Epithelial cell of proximal tubule (primary cell): ENCODE results near the gene ZNRF2. TPM values are rescaled to one million over a fixed set of nuclear protein-coding genes. Genes with fewer than 3 reads are reported as not detected.

ENCODE experiments used
- DNase-seq: peaks from one replicate; pipeline ENCODE4 v3.0.0-alpha.2; 2011; ENCODE audit warnings: low read depth
- H3K4me3 ChIP-seq: 2 replicates; pipeline ENCODE4 v1.5.1; 2011; ENCODE audit warnings: low read depth, mild to moderate bottlenecking, low read length
- CTCF ChIP-seq: conservative IDR thresholded peaks from 2 replicates; pipeline ENCODE4 v1.5.1; 2012; ENCODE audit warnings: low read depth, mild to moderate bottlenecking, low read length
- total RNA-seq: library from RNA; depleted of rRNA; stranded (reverse); fragments of >200 nt; gene quantifications from 2 replicates; pipeline ENCODE4 v1.2.3, GENCODE V29; 2015

ZNRF2 gene
- 10.4 and 16.5 TPM in 2 replicates for total RNA-seq

GRCh38 chr7:30284298-30285066 lies at the start of gene ZNRF2:
TSS of gene ZNRF2 (plus strand) at chr7:30284597. CDS start at chr7:30285358, 761 bp downstream.
- peak; percentile 82 for DNase-seq
- H3K4me3 ChIP-seq, result peak within 1 kb of the TSS; percentile 80
- peak; percentile 31 for TF ChIP-seq CTCF

GRCh38 chr7:30237271-30237695 lies 47.1 kb upstream of the ZNRF2 start:
- H3K4me3 ChIP-seq, result no peak overlapping the region
- no peak for TF ChIP-seq CTCF
- no peak for DNase-seq

GRCh38 chr7:30238721-30239441 lies 45.5 kb upstream of the ZNRF2 start:
- H3K4me3 ChIP-seq, result no peak overlapping the region
- no peak for DNase-seq

GRCh38 chr7:30240106-30240800 lies 44.1 kb upstream of the ZNRF2 start:
- no peak overlapping the region for H3K4me3 ChIP-seq
- TF ChIP-seq CTCF, result no peak
- DNase-seq, result no peak

More at GRCh38 chr7:30238721-30239441, 45.5 kb upstream of the ZNRF2 start:
- TF ChIP-seq CTCF, result no peak

GRCh38 chr7:30241767-30242166 lies 42.6 kb upstream of the ZNRF2 start:
- DNase-seq, result no peak
- no peak for TF ChIP-seq CTCF
- H3K4me3 ChIP-seq, result no peak overlapping the region

GRCh38 chr7:30244340-30244739 lies 40.1 kb upstream of the ZNRF2 start:
- H3K4me3 ChIP-seq, result no peak overlapping the region
- no peak for DNase-seq
- TF ChIP-seq CTCF, result no peak
